Cardiac muscle cell (in vitro differentiated cells and primary cell): ENCODE results near the gene HSD11B2. TPM values are rescaled to one million over a fixed set of nuclear protein-coding genes. Genes with fewer than 3 reads are reported as not detected.

Experiments
- DNase-seq, 2 donors: peaks; one replicate each; pipeline versions ENCODE4 v3.0.0 to v3.0.0-alpha.2; 2010 to 2017; ENCODE audit warnings: low read depth in 1 of 2, low spot score in 1 of 2
- H3K27ac ChIP-seq: fragments of 200-600 bp; sonication (generic); 2 replicates; pipeline ENCODE4 v1.5.1; 2016
- H3K27me3 ChIP-seq: fragments of 200-600 bp; sonication (generic); 2 replicates; pipeline ENCODE4 v1.6.0; 2016; ENCODE audit warnings: control low read depth
- H3K36me3 ChIP-seq: fragments of 200-600 bp; sonication (generic); 2 replicates; pipeline ENCODE4 v1.5.1; 2016; ENCODE audit warnings: control low read depth
- H3K4me1 ChIP-seq: fragments of 200-600 bp; sonication (generic); 2 replicates; pipeline ENCODE4 v1.8.1; 2017; ENCODE audit warnings: low read depth, mild to moderate bottlenecking, mixed run types
- H3K4me3 ChIP-seq: fragments of 200-600 bp; sonication (generic); 2 replicates; pipeline ENCODE4 v1.5.1; 2016; ENCODE audit warnings: mild to moderate bottlenecking
- H3K9me3 ChIP-seq: fragments of 200-600 bp; sonication (generic); 2 replicates; pipeline ENCODE4 v1.5.1; 2017; ENCODE audit warnings: low read depth, mild to moderate bottlenecking, control low read depth
- polyA plus RNA-seq: library from polyadenylated mRNA; unstranded; fragments of >200 nt; fragmentation: Nextera tagmentation; extraction: Ambion mirVana; gene quantifications from 2 replicates; pipeline ENCODE4 v1.2.1, GENCODE V29; 2016
- total RNA-seq: library from RNA; depleted of rRNA; stranded (reverse); fragments of >200 nt; gene quantifications from 2 replicates; pipeline ENCODE4 v1.2.3, GENCODE V29; 2016
- TF ChIP-seq, protein P1 (sequence below): IDR thresholded peaks from 2 replicates; pipeline ENCODE4 v1.5.1; 2012; ENCODE audit warnings: low read depth, mild to moderate bottlenecking, low read length

HSD11B2 gene
- total and polyA plus RNA-seq, 2 experiments from 2014 or later = 0.36 to 0.84 TPM

DNA sequence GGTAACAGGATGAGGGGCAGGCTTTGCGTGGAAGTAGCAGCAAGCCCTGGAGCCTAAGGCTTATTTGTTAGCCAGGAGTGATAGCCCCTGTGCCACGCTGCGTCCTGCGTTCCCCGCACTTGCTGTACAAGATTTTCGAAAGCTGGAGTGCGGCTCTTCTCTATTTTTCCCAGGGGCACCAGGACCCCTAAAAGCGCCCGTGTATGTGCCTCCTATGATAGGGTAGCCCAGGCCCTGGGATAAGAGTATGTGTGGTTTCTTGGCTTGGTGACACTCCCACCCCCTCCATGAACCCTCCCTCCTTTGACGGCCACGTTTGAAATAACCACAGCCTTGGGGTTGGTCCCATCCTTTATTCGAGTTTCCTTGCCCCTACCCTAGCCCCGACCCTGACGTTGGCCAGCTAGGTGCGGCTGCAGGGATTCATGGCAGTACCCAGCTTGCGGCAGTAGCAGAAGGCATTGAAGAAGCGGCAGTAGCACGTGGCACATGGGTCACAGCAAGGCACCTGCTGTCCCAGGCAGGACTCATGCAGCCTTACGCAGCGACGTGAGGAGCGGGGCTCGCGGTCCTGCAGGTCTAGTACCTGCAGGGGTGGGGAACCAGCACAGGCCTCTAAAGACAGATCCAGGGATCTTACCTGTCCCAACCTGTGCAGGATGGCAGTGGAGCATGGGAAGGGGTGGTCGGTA lies 51.5 kb downstream of the HSD11B2 start:
- H3K9me3 ChIP-seq = no peaks in the 10 kb centered on the region
- H3K36me3 ChIP-seq = no peaks in the 10 kb centered on the region
- no peak overlapping the region for H3K4me3 ChIP-seq
- H3K4me1 ChIP-seq = peaks cover 15% of the 10 kb centered on the region
- no peak overlapping the region for H3K27ac ChIP-seq
- H3K27me3 ChIP-seq = no peaks in the 10 kb centered on the region
- TF ChIP-seq, protein P1, sequence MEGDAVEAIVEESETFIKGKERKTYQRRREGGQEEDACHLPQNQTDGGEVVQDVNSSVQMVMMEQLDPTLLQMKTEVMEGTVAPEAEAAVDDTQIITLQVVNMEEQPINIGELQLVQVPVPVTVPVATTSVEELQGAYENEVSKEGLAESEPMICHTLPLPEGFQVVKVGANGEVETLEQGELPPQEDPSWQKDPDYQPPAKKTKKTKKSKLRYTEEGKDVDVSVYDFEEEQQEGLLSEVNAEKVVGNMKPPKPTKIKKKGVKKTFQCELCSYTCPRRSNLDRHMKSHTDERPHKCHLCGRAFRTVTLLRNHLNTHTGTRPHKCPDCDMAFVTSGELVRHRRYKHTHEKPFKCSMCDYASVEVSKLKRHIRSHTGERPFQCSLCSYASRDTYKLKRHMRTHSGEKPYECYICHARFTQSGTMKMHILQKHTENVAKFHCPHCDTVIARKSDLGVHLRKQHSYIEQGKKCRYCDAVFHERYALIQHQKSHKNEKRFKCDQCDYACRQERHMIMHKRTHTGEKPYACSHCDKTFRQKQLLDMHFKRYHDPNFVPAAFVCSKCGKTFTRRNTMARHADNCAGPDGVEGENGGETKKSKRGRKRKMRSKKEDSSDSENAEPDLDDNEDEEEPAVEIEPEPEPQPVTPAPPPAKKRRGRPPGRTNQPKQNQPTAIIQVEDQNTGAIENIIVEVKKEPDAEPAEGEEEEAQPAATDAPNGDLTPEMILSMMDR = no peak
- no peak for DNase-seq

DNA sequence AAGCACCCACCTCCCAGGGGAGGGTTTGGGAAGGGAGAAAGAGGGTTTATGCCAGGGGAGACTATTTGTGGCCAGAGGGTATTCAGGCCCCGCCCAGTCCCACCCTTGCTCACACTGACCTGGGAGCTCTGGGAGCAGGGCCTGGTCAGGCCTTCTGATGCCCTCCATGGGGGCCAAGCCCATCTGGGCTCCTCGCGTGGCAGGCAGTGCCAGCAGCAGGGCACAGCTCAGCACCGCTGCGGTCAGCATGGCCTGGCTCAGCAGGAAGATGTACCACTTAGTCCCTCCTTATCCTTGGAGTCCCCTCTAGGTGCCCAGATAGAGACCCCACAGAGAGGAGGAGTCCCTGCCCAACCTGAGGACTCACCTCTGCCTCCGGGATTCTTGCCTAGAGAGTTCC lies 52.2 kb downstream of the HSD11B2 start, which contains the start of gene AGRP:
Gene AGRP, minus strand, starts transcription at position 398 of the 400 bp plus-strand sequence. Its CDS starts 149 bp downstream, at position 249.
- Histone ChIP-seq H3K4me3 (no peak within 1 kb of the TSS), H3K27me3 (no peaks in the 10 kb centered on the region), H3K9me3 (no peaks in the 10 kb centered on the region), H3K4me1 (peaks cover 15% of the 10 kb centered on the region), H3K27ac (peak within 1 kb of the TSS; percentile 29), H3K36me3 (no peaks in the 10 kb centered on the region)
- no peak for DNase-seq
- TF ChIP-seq, protein P1 = no peak

DNA sequence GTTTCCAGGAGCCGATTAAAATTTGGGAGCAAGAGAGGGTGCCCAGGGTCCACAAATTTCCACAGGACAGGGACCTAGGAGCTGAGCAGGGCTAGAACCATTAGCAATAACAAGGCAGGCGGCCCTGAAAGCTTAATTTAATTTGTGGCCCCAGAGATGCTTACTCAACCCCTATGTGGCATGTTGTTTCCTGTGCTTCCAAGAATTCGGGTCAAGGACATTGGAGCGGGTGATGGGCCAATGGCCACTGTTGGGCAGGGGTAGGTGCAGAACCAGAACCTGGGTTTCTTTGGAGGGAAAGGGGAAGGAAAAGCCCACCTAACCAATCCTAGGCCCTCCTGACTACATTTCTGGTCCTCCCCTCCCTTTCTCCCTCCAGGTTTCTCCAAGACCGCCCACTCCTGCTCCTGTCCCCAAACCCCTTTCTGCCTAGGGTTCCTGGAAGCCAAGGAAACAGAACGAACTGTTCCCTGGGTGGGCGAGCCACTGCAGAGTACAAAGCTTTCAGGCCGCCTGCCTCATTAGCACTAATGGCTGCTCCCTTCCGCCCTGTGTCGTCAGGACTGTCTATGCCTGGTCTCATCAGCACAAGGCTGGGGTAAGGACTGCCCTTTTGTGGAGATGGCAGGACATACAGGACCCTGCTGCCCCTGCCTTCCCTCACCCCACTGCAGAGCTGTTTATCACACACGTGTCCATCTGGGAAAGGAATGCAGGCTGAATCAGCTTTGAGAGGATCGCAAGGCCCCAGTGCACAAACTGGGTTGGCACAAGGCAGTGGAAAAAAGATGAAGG lies 53.0 kb downstream of the HSD11B2 start:
- Histone ChIP-seq H3K4me3 (no peak overlapping the region), H3K9me3 (no peaks in the 10 kb centered on the region), H3K4me1 (peaks cover 23% of the 10 kb centered on the region), H3K27me3 (no peaks in the 10 kb centered on the region), H3K27ac (peak overlapping the region; percentile 29), H3K36me3 (no peaks in the 10 kb centered on the region)
- TF ChIP-seq, protein P1 = no peak
- DNase-seq = no peak

DNA sequence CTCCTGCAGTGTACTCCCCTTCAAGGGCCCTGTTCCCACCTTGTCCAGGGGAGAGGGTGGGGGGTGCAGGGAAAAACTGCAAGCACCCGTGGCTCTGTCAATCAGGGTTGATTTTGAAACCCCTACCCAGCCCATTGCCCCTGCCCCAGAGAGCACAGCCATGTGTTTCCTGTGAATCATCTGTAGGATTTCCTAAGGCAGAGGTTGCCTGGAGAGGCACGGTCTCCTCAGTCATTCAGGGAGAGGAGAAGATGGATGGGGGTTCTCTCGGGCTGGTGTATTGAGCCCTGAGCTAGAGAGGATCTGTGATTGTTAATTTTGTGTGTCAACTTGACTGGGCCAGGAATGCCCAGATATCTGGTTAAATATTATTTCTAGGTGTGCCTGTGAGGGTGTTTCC lies 55.9 kb downstream of the HSD11B2 start:
- H3K27ac ChIP-seq = no peak overlapping the region
- DNase-seq = peak in 1 of 2 donors; percentile 44
- H3K9me3 ChIP-seq = no peaks in the 10 kb centered on the region
- peaks cover 27% of the 10 kb centered on the region for H3K4me1 ChIP-seq
- H3K36me3 ChIP-seq = no peaks in the 10 kb centered on the region
- H3K4me3 ChIP-seq = no peak overlapping the region
- no peaks in the 10 kb centered on the region for H3K27me3 ChIP-seq
- TF ChIP-seq, protein P1 = no peak

Other genes with a start within 250 kb of the HSD11B2 start
- 57.8 and 78.1 TPM in 2 replicates for gene MATCAP1, start 247.2 kb upstream of the HSD11B2 start, total RNA-seq
- 47.8 and 53.7 TPM in 2 replicates for gene MATCAP1, start 247.2 kb upstream of the HSD11B2 start, polyA plus RNA-seq
- gene EXOC3L1, start 241.0 kb upstream of the HSD11B2 start, total RNA-seq = 2.9 and 3.7 TPM in 2 replicates
- gene EXOC3L1, start 241.0 kb upstream of the HSD11B2 start, polyA plus RNA-seq = 2.8 and 4.3 TPM in 2 replicates
- 85.2 and 99.4 TPM in 2 replicates for gene E2F4, start 239.0 kb upstream of the HSD11B2 start, total RNA-seq
- gene E2F4, start 239.0 kb upstream of the HSD11B2 start, polyA plus RNA-seq = 66.2 and 68.0 TPM in 2 replicates
- 0.28 and 1.1 TPM in 2 replicates for gene ELMO3, start 232.0 kb upstream of the HSD11B2 start, total RNA-seq
- 0.15 and 0.97 TPM in 2 replicates for gene ELMO3, start 232.0 kb upstream of the HSD11B2 start, polyA plus RNA-seq
- gene TMEM208, start 204.0 kb upstream of the HSD11B2 start, total RNA-seq = 29.6 and 30.2 TPM in 2 replicates
- 64.5 and 89.0 TPM in 2 replicates for gene TMEM208, start 204.0 kb upstream of the HSD11B2 start, polyA plus RNA-seq
- gene FHOD1, start 183.6 kb upstream of the HSD11B2 start, total RNA-seq = 12.0 and 17.9 TPM in 2 replicates
- gene FHOD1, start 183.6 kb upstream of the HSD11B2 start, polyA plus RNA-seq = 18.5 and 21.7 TPM in 2 replicates
- 1.6 and 4.6 TPM in 2 replicates for gene SLC9A5, start 182.1 kb upstream of the HSD11B2 start, total RNA-seq
- 4.5 and 8.4 TPM in 2 replicates for gene SLC9A5, start 182.1 kb upstream of the HSD11B2 start, polyA plus RNA-seq
- gene PLEKHG4, start 151.6 kb upstream of the HSD11B2 start, total RNA-seq = 3.6 and 6.8 TPM in 2 replicates
- gene PLEKHG4, start 151.6 kb upstream of the HSD11B2 start, polyA plus RNA-seq = 1.0 and 5.2 TPM in 2 replicates
- gene KCTD19, start 104.4 kb upstream of the HSD11B2 start, total RNA-seq = 0.21 and 1.9 TPM in 2 replicates
- 1.6 TPM in 1 of 2 replicates, not detected in the other for gene KCTD19, start 104.4 kb upstream of the HSD11B2 start, polyA plus RNA-seq
- gene LRRC36, start 104.3 kb upstream of the HSD11B2 start, total RNA-seq = 0.11 and 0.45 TPM in 2 replicates
- 0.75 TPM in 1 of 2 replicates, not detected in the other for gene LRRC36, start 104.3 kb upstream of the HSD11B2 start, polyA plus RNA-seq
- gene TPPP3, start 37.6 kb upstream of the HSD11B2 start, total RNA-seq = 2.5 and 4.6 TPM in 2 replicates
- gene TPPP3, start 37.6 kb upstream of the HSD11B2 start, polyA plus RNA-seq = 6.2 and 7.2 TPM in 2 replicates
- 17.4 and 18.7 TPM in 2 replicates for gene ZDHHC1, start 14.6 kb upstream of the HSD11B2 start, total RNA-seq
- gene ZDHHC1, start 14.6 kb upstream of the HSD11B2 start, polyA plus RNA-seq = 19.1 and 22.4 TPM in 2 replicates
- gene ATP6V0D1, start 50.0 kb downstream of the HSD11B2 start, total RNA-seq = 74.5 and 140 TPM in 2 replicates
- gene ATP6V0D1, start 50.0 kb downstream of the HSD11B2 start, polyA plus RNA-seq = 139 and 203 TPM in 2 replicates
- gene AGRP, start 52.4 kb downstream of the HSD11B2 start, total RNA-seq = not detected in 2 replicates
- 0.71 TPM in 1 of 2 replicates, not detected in the other for gene AGRP, start 52.4 kb downstream of the HSD11B2 start, polyA plus RNA-seq
- 27.3 and 35.7 TPM in 2 replicates for gene RIPOR1, start 97.7 kb downstream of the HSD11B2 start, total RNA-seq
- 29.5 and 46.3 TPM in 2 replicates for gene RIPOR1, start 97.7 kb downstream of the HSD11B2 start, polyA plus RNA-seq
- 25.2 and 33.9 TPM in 2 replicates for gene CTCF, start 131.4 kb downstream of the HSD11B2 start, total RNA-seq
- gene CTCF, start 131.4 kb downstream of the HSD11B2 start, polyA plus RNA-seq = 37.6 and 38.0 TPM in 2 replicates
- gene CARMIL2, start 214.0 kb downstream of the HSD11B2 start, total RNA-seq = 0.78 and 1.6 TPM in 2 replicates
- gene CARMIL2, start 214.0 kb downstream of the HSD11B2 start, polyA plus RNA-seq = 2.3 and 2.4 TPM in 2 replicates
- gene ACD, start 229.1 kb downstream of the HSD11B2 start, total RNA-seq = 17.2 and 25.5 TPM in 2 replicates
- 25.1 and 31.8 TPM in 2 replicates for gene ACD, start 229.1 kb downstream of the HSD11B2 start, polyA plus RNA-seq
- 0.71 and 0.74 TPM in 2 replicates for gene PARD6A, start 229.8 kb downstream of the HSD11B2 start, total RNA-seq
- gene PARD6A, start 229.8 kb downstream of the HSD11B2 start, polyA plus RNA-seq = 0.91 and 1.1 TPM in 2 replicates
- 29.8 and 34.8 TPM in 2 replicates for gene ENKD1, start 235.6 kb downstream of the HSD11B2 start, total RNA-seq
- gene ENKD1, start 235.6 kb downstream of the HSD11B2 start, polyA plus RNA-seq = 23.3 and 23.8 TPM in 2 replicates
- 13.0 and 14.9 TPM in 2 replicates for gene C16orf86, start 235.7 kb downstream of the HSD11B2 start, total RNA-seq
- 1.7 and 5.1 TPM in 2 replicates for gene C16orf86, start 235.7 kb downstream of the HSD11B2 start, polyA plus RNA-seq